ENCODE data around the gene RCC2. TPM values are rescaled to one million over a fixed set of nuclear protein-coding genes. Genes with fewer than 3 reads are reported as not detected.
"Not testable (repeated sequence)": the region's sequence is repeated elsewhere in the genome, so short reads cannot be mapped to it uniquely, and the experiment has no call there.

Gene RCC2
- total RNA-seq, 4 donors from 2014 or later = 11.8 to 50.4 (median 25.7) TPM

GRCh38 chr1:17475752-17476151 is 36.3 kb upstream of the RCC2 start:
- H3K27me3 ChIP-seq = no peaks in the 10 kb centered on the region

DNA sequence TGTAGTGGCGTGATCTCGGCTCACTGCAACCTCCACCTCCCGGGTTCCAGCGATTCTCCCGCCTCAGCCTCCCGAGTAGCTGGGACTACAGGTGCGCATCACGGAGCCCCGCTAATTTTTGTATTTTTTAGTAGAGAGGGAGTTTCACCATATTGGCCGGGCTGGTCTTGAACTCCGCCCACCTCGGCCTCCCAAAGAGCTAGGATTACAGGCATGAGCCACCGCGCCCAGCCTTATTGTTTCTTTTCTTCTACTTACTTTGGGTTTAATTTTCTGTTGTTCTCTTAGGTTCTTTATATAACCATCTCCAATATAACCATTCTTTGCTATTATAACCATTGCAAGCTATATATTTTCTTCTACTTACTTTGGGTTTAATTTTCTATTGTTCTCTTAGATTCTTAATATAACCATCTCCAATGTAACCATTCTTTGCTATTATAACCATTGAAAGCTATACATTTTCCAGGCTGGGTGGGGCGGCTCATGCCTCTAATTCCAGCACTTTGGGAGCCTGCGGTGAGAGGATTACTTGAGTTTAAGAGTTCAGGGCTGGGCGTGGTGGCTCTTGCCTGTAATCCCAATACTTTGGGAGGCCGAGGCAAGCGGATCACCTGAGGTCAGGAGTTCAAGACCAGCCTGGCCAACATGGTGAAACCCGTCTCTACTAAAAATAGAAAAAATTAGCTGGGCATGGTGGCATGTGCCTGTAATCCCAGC is 35.5 kb upstream of the RCC2 start:
- H3K27ac ChIP-seq; H3K9me3 ChIP-seq; H3K36me3 ChIP-seq; H3K4me3 ChIP-seq; DNase-seq; H3K4me1 ChIP-seq; H3K27me3 ChIP-seq; intact Hi-C loops (cut with DNase I; ENCODE audit: low total_unique reads): not testable (repeated sequence)

More at GRCh38 chr1:17475752-17476151, 36.3 kb upstream of the RCC2 start:
- no peak for TF ChIP-seq POLR2A (IDR thresholded peaks at IDR 0.05)
- TF ChIP-seq, protein P1, sequence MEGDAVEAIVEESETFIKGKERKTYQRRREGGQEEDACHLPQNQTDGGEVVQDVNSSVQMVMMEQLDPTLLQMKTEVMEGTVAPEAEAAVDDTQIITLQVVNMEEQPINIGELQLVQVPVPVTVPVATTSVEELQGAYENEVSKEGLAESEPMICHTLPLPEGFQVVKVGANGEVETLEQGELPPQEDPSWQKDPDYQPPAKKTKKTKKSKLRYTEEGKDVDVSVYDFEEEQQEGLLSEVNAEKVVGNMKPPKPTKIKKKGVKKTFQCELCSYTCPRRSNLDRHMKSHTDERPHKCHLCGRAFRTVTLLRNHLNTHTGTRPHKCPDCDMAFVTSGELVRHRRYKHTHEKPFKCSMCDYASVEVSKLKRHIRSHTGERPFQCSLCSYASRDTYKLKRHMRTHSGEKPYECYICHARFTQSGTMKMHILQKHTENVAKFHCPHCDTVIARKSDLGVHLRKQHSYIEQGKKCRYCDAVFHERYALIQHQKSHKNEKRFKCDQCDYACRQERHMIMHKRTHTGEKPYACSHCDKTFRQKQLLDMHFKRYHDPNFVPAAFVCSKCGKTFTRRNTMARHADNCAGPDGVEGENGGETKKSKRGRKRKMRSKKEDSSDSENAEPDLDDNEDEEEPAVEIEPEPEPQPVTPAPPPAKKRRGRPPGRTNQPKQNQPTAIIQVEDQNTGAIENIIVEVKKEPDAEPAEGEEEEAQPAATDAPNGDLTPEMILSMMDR (IDR thresholded peaks at IDR 0.05) = no peak
- H3K4me1 ChIP-seq = no peaks in the 10 kb centered on the region
- no peak overlapping the region for H3K27ac ChIP-seq
- H3K4me3 ChIP-seq = no peak overlapping the region
- H3K9me3 ChIP-seq = no peaks in the 10 kb centered on the region
- no peaks in the 10 kb centered on the region for H3K36me3 ChIP-seq
- intact Hi-C loops (cut with DNase I; ENCODE audit: low total_unique reads) = no loop called here
- no peak for DNase-seq

GRCh38 chr1:17472814-17473213 is 33.3 kb upstream of the RCC2 start:
- Histone ChIP-seq H3K4me1 (no peaks in the 10 kb centered on the region), H3K9me3 (no peaks in the 10 kb centered on the region), H3K36me3 (no peaks in the 10 kb centered on the region), H3K27me3 (no peaks in the 10 kb centered on the region), H3K27ac (no peak overlapping the region), H3K4me3 (no peak overlapping the region)
- intact Hi-C loops (cut with DNase I; ENCODE audit: low total_unique reads) = no loop called here
- no peak for DNase-seq
- TF ChIP-seq, protein P1 (IDR thresholded peaks at IDR 0.05) = no peak
- TF ChIP-seq POLR2A (IDR thresholded peaks at IDR 0.05) = no peak

GRCh38 chr1:17471393-17471792 is 31.9 kb upstream of the RCC2 start:
- H3K36me3 ChIP-seq = no peaks in the 10 kb centered on the region
- DNase-seq = no peak
- no peaks in the 10 kb centered on the region for H3K9me3 ChIP-seq
- H3K27me3 ChIP-seq = no peaks in the 10 kb centered on the region
- no peak overlapping the region for H3K4me3 ChIP-seq
- TF ChIP-seq, protein P1 (IDR thresholded peaks at IDR 0.05) = no peak
- no peak for TF ChIP-seq POLR2A (IDR thresholded peaks at IDR 0.05)
- H3K27ac ChIP-seq = no peak overlapping the region
- H3K4me1 ChIP-seq = no peaks in the 10 kb centered on the region
- intact Hi-C loops (cut with DNase I; ENCODE audit: low total_unique reads) = no loop called here

- H3K9me3 ChIP-seq = no peaks in the 10 kb centered on the region
- H3K4me3 ChIP-seq = no peak overlapping the region
- no peaks in the 10 kb centered on the region for H3K36me3 ChIP-seq
- H3K27ac ChIP-seq = no peak overlapping the region
- no peaks in the 10 kb centered on the region for H3K27me3 ChIP-seq
- intact Hi-C loops (cut with DNase I; ENCODE audit: low total_unique reads) = no loop called here
- no peaks in the 10 kb centered on the region for H3K4me1 ChIP-seq
- TF ChIP-seq, protein P1 (IDR thresholded peaks at IDR 0.05) = no peak
- TF ChIP-seq POLR2A (IDR thresholded peaks at IDR 0.05) = no peak
- DNase-seq = no peak
Observed at GRCh38 chr1:17470021-17470799, 30.7 kb upstream of the RCC2 start.

- H3K4me3 ChIP-seq; H3K27ac ChIP-seq; H3K27me3 ChIP-seq; intact Hi-C loops (cut with DNase I; ENCODE audit: low total_unique reads); DNase-seq; H3K36me3 ChIP-seq; H3K9me3 ChIP-seq; H3K4me1 ChIP-seq: not testable (repeated sequence)
Observed at GRCh38 chr1:17468357-17469265, 29.1 kb upstream of the RCC2 start.

Measured in uterus (tissue), 4 donors.